Adrenal gland (tissue), 5 donors: Measurements from ENCODE around the gene ASXL2.

ENCODE experiments used
- CTCF ChIP-seq, 6 experiments: fragments of 450-650 bp in 4 of 6; fragments of 200-600 bp in 2 of 6; sonication (generic) in 1 of 6; IDR thresholded peaks; 1 replicate in 5 of 6; 2 replicates in 1 of 6; pipeline versions ENCODE4 v1.5.1 to v1.8.0; 2016 to 2021; ENCODE audit warnings: antibody characterized with exemption in 6 of 6, mild to moderate bottlenecking in 2 of 6, moderate library complexity in 1 of 6
- POLR2A ChIP-seq, 2 donors: fragments of 450-650 bp; IDR thresholded peaks; one replicate each; pipeline ENCODE4 v1.6.1; 2017; ENCODE audit warnings: antibody characterized with exemption in 2 of 2, mild to moderate bottlenecking in 2 of 2, moderate library complexity in 1 of 2
- donor health status: DM: no; HTN: no; CAD: no.

DNA sequence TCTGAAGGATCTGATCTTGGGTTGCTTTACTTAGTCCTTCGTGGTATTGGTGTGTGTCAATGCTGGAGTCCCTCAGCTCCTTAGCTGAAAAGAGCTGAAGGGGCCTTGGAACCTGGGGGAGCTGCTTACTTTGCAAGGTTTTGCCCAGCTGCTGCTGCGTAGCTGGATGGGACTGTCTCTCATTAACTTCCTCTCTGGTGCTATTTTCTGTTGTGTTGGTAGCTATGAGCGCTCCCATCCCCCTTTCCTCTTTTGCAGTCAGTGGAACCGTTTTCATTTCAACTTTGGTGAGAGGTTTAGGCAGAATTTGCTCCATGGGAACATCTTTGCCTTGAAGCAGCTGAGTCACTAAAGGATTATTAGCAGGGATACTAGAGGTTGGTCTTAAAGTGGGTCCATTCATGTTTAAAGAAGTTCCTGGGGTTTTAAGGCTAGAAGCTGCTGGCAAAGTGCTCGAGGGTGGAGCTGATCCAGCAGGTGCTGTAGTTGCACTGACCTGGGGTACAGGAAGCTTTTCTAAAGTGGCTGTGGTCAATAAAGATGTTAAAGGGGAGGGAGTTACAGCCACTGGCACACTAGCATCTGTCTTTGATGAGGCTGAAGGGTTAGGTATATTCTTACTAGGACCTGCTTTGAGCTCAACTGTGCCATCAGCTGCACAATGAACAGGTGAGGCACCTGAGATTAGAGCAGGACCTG is 135.0 kb downstream of the ASXL2 start:
- TF ChIP-seq CTCF (IDR thresholded peaks at IDR 0.05) (no peak), POLR2A (IDR thresholded peaks at IDR 0.05) (no peak)
